WTC11 (cell line): ENCODE data around the gene SPACDR. TPM values are rescaled to one million over a fixed set of nuclear protein-coding genes. Genes with fewer than 3 reads are reported as not detected.

ENCODE experiments used
- AR ChIP-seq: fragments of 250-450 bp; sonication (Bioruptor Pico); IDR thresholded peaks from 2 replicates; pipeline ENCODE4 v1.9.0; 2021; ENCODE audit warnings: mild to moderate bottlenecking
- ATF2 ChIP-seq: sonication (generic); formaldehyde crosslinking; IDR thresholded peaks from 2 replicates; pipeline ENCODE4 v1.8.1; 2022; ENCODE audit warnings: low read depth, missing genetic modification reagents, borderline replicate concordance
- CBFB ChIP-seq: sonication (generic); formaldehyde crosslinking; IDR thresholded peaks from 2 replicates; pipeline ENCODE4 v1.8.1; 2022; ENCODE audit warnings: mild to moderate bottlenecking, low read depth, missing genetic modification reagents
- CREM ChIP-seq: sonication (generic); formaldehyde crosslinking; IDR thresholded peaks from 2 replicates; pipeline ENCODE4 v1.8.1; 2022; ENCODE audit warnings: mild to moderate bottlenecking, missing genetic modification reagents, moderate library complexity
- EMX1 ChIP-seq: fragments of 250-450 bp; sonication (Bioruptor Pico); IDR thresholded peaks from 2 replicates; pipeline ENCODE4 v1.8.0; 2021; ENCODE audit warnings: mild to moderate bottlenecking
- FOXJ3 ChIP-seq: sonication (generic); formaldehyde crosslinking; IDR thresholded peaks from 2 replicates; pipeline ENCODE4 v1.9.0; 2021; ENCODE audit warnings: missing genetic modification reagents, mild to moderate bottlenecking, borderline replicate concordance
- FOXP4 ChIP-seq: sonication (generic); formaldehyde crosslinking; IDR thresholded peaks from 2 replicates; pipeline ENCODE4 v1.8.0; 2022; ENCODE audit warnings: mild to moderate bottlenecking, missing genetic modification reagents
- IRF2 ChIP-seq: sonication (generic); formaldehyde crosslinking; IDR thresholded peaks from 2 replicates; pipeline ENCODE4 v1.8.0; 2022; ENCODE audit warnings: low read depth, missing genetic modification reagents, borderline replicate concordance
- JUN ChIP-seq: sonication (generic); formaldehyde crosslinking; IDR thresholded peaks from 2 replicates; pipeline ENCODE4 v1.8.0; 2023; ENCODE audit warnings: mild to moderate bottlenecking, missing genetic modification reagents
- MYBL2 ChIP-seq: sonication (generic); formaldehyde crosslinking; IDR thresholded peaks from 2 replicates; pipeline ENCODE4 v1.8.1; 2023; ENCODE audit warnings: mild to moderate bottlenecking, moderate library complexity, missing genetic modification reagents
- NFATC4 ChIP-seq: fragments of 250-450 bp; sonication (Bioruptor Pico); IDR thresholded peaks from 2 replicates; pipeline ENCODE4 v1.9.0; 2021; ENCODE audit warnings: mild to moderate bottlenecking
- NFYB ChIP-seq: sonication (generic); formaldehyde crosslinking; conservative IDR thresholded peaks from 2 replicates; pipeline ENCODE4 v1.8.0; 2022; ENCODE audit warnings: low read depth, missing genetic modification reagents
- NR1H2 ChIP-seq: sonication (generic); formaldehyde crosslinking; IDR thresholded peaks from 2 replicates; pipeline ENCODE4 v1.9.0; 2021; ENCODE audit warnings: mild to moderate bottlenecking, moderate library complexity, missing genetic modification reagents
- RORB ChIP-seq: fragments of 250-450 bp; sonication (Bioruptor Pico); IDR thresholded peaks from 2 replicates; pipeline ENCODE4 v1.9.0; 2021; ENCODE audit warnings: mild to moderate bottlenecking
- SMAD3 ChIP-seq: sonication (generic); formaldehyde crosslinking; IDR thresholded peaks from 2 replicates; pipeline ENCODE4 v1.8.0; 2022; ENCODE audit warnings: missing genetic modification reagents, mild to moderate bottlenecking, borderline replicate concordance
- SP1 ChIP-seq: sonication (generic); formaldehyde crosslinking; conservative IDR thresholded peaks from 2 replicates; pipeline ENCODE4 v1.8.1; 2022; ENCODE audit warnings: missing genetic modification reagents
- TEAD1 ChIP-seq: sonication (generic); formaldehyde crosslinking; IDR thresholded peaks from 2 replicates; pipeline ENCODE4 v1.8.0; 2022; ENCODE audit warnings: mild to moderate bottlenecking, missing genetic modification reagents
- USF1 ChIP-seq: sonication (generic); formaldehyde crosslinking; IDR thresholded peaks from 2 replicates; pipeline ENCODE4 v1.8.0; 2022; ENCODE audit warnings: mild to moderate bottlenecking, missing genetic modification reagents
- ZBTB21 ChIP-seq: sonication (generic); formaldehyde crosslinking; IDR thresholded peaks from 2 replicates; pipeline ENCODE4 v1.8.1; 2023; ENCODE audit warnings: mild to moderate bottlenecking, missing genetic modification reagents, borderline replicate concordance
- ZMAT4 ChIP-seq: fragments of 250-450 bp; sonication (Bioruptor Pico); IDR thresholded peaks from 2 replicates; pipeline ENCODE4 v1.9.0; 2021; ENCODE audit warnings: mild to moderate bottlenecking
- ZNF423 ChIP-seq: fragments of 250-450 bp; sonication (Bioruptor Pico); IDR thresholded peaks from 2 replicates; pipeline ENCODE4 v2.1.2; 2022; ENCODE audit warnings: mild to moderate bottlenecking, moderate library complexity
- total RNA-seq: library from RNA; stranded (reverse); gene quantifications from 3 replicates; pipeline ENCODE4 v1.2.3, GENCODE V29; 2021
- TF ChIP-seq, protein P1 (sequence below): sonication (generic); formaldehyde crosslinking; conservative IDR thresholded peaks from 2 replicates; pipeline ENCODE4 v1.8.1; 2022; ENCODE audit warnings: mild to moderate bottlenecking, missing genetic modification reagents
- TF ChIP-seq, protein P2 (sequence below): sonication (generic); formaldehyde crosslinking; IDR thresholded peaks from 2 replicates; pipeline ENCODE4 v1.8.0; 2023; ENCODE audit warnings: mild to moderate bottlenecking, missing genetic modification reagents
- TF ChIP-seq, protein P3 (sequence below): sonication (generic); formaldehyde crosslinking; IDR thresholded peaks from 2 replicates; pipeline ENCODE4 v1.8.1; 2023; ENCODE audit warnings: mild to moderate bottlenecking, missing genetic modification reagents
- TF ChIP-seq, protein P4 (sequence below): fragments of 200-600 bp; IDR thresholded peaks from 2 replicates; pipeline ENCODE4 v1.8.0; 2022; ENCODE audit warnings: antibody characterized with exemption

SPACDR gene
- total RNA-seq, 1 experiment from 2014 or later, result 0.33 TPM

GRCh38 chr7:100428199-100428966, 35.7 kb downstream of the SPACDR start, which contains the start of gene ZCWPW1 (continued):
- peak; percentile 82; the same call in 1 of the 2 replicates for TF ChIP-seq AR
- TF ChIP-seq TEAD1, result peak; percentile 100
- no peak for TF ChIP-seq CBFB (CRISPR knock-in tag)
- peak; percentile 80 for TF ChIP-seq SP1 (CRISPR knock-in tag)
- TF ChIP-seq, protein P1, sequence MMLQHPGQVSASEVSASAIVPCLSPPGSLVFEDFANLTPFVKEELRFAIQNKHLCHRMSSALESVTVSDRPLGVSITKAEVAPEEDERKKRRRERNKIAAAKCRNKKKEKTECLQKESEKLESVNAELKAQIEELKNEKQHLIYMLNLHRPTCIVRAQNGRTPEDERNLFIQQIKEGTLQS (CRISPR knock-in tag), result peak; percentile 59; the same call in 1 of the 2 replicates
- TF ChIP-seq, protein P2, sequence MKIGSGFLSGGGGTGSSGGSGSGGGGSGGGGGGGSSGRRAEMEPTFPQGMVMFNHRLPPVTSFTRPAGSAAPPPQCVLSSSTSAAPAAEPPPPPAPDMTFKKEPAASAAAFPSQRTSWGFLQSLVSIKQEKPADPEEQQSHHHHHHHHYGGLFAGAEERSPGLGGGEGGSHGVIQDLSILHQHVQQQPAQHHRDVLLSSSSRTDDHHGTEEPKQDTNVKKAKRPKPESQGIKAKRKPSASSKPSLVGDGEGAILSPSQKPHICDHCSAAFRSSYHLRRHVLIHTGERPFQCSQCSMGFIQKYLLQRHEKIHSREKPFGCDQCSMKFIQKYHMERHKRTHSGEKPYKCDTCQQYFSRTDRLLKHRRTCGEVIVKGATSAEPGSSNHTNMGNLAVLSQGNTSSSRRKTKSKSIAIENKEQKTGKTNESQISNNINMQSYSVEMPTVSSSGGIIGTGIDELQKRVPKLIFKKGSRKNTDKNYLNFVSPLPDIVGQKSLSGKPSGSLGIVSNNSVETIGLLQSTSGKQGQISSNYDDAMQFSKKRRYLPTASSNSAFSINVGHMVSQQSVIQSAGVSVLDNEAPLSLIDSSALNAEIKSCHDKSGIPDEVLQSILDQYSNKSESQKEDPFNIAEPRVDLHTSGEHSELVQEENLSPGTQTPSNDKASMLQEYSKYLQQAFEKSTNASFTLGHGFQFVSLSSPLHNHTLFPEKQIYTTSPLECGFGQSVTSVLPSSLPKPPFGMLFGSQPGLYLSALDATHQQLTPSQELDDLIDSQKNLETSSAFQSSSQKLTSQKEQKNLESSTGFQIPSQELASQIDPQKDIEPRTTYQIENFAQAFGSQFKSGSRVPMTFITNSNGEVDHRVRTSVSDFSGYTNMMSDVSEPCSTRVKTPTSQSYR (CRISPR knock-in tag), result peak; percentile 99
- peak; percentile 88 for TF ChIP-seq NR1H2
- TF ChIP-seq ZMAT4 (CRISPR knock-in tag), result peak; percentile 63
- TF ChIP-seq FOXP4 (CRISPR knock-in tag), result peak; percentile 98
- TF ChIP-seq EMX1 (CRISPR knock-in tag), result peak; percentile 65; the same call in 1 of the 2 replicates
- peak; percentile 72 for TF ChIP-seq MYBL2 (CRISPR knock-in tag)
- TF ChIP-seq USF1 (CRISPR knock-in tag), result peak; percentile 89
- TF ChIP-seq ZNF423 (CRISPR knock-in tag), result no peak
- peak; percentile 97 for TF ChIP-seq JUN (CRISPR knock-in tag)
- peak; percentile 55 for TF ChIP-seq NFATC4 (CRISPR knock-in tag)
- TF ChIP-seq, protein P3, sequence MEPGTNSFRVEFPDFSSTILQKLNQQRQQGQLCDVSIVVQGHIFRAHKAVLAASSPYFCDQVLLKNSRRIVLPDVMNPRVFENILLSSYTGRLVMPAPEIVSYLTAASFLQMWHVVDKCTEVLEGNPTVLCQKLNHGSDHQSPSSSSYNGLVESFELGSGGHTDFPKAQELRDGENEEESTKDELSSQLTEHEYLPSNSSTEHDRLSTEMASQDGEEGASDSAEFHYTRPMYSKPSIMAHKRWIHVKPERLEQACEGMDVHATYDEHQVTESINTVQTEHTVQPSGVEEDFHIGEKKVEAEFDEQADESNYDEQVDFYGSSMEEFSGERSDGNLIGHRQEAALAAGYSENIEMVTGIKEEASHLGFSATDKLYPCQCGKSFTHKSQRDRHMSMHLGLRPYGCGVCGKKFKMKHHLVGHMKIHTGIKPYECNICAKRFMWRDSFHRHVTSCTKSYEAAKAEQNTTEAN, result peak; percentile 81
- TF ChIP-seq, protein P4, sequence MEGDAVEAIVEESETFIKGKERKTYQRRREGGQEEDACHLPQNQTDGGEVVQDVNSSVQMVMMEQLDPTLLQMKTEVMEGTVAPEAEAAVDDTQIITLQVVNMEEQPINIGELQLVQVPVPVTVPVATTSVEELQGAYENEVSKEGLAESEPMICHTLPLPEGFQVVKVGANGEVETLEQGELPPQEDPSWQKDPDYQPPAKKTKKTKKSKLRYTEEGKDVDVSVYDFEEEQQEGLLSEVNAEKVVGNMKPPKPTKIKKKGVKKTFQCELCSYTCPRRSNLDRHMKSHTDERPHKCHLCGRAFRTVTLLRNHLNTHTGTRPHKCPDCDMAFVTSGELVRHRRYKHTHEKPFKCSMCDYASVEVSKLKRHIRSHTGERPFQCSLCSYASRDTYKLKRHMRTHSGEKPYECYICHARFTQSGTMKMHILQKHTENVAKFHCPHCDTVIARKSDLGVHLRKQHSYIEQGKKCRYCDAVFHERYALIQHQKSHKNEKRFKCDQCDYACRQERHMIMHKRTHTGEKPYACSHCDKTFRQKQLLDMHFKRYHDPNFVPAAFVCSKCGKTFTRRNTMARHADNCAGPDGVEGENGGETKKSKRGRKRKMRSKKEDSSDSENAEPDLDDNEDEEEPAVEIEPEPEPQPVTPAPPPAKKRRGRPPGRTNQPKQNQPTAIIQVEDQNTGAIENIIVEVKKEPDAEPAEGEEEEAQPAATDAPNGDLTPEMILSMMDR, result no peak
- no peak for TF ChIP-seq ATF2 (CRISPR knock-in tag)
- peak; percentile 91 for TF ChIP-seq CREM (CRISPR knock-in tag)
- peak; percentile 82; the same call in 1 of the 2 replicates for TF ChIP-seq RORB (CRISPR knock-in tag)
- peak; percentile 74; the same call in 1 of the 2 replicates for TF ChIP-seq FOXJ3
- peak; percentile 98 for TF ChIP-seq SMAD3 (CRISPR knock-in tag)
- peak; percentile 94; the same call in 1 of the 2 replicates for TF ChIP-seq ZBTB21 (CRISPR knock-in tag)
- peak; percentile 84; the same call in 1 of the 2 replicates for TF ChIP-seq IRF2 (CRISPR knock-in tag)
- peak; percentile 45; the same call in 1 of the 2 replicates for TF ChIP-seq NFYB (CRISPR knock-in tag)
